Measurements from ENCODE around the gene ABCG4.
"Not testable (repeated sequence)": the region's sequence is repeated elsewhere in the genome, so short reads cannot be mapped to it uniquely, and the experiment has no call there.

Gene ABCG4

GRCh38 chr11:119180729-119181676, 32.2 kb downstream of the ABCG4 start:
- no peak for DNase-seq

GRCh38 chr11:119181677-119182412, 33.0 kb downstream of the ABCG4 start:
- DNase-seq: no peak

GRCh38 chr11:119184399-119184798, 35.5 kb downstream of the ABCG4 start:
- DNase-seq: not testable (repeated sequence)

GRCh38 chr11:119185981-119186634, 37.3 kb downstream of the ABCG4 start:
- DNase-seq: no peak

DNA sequence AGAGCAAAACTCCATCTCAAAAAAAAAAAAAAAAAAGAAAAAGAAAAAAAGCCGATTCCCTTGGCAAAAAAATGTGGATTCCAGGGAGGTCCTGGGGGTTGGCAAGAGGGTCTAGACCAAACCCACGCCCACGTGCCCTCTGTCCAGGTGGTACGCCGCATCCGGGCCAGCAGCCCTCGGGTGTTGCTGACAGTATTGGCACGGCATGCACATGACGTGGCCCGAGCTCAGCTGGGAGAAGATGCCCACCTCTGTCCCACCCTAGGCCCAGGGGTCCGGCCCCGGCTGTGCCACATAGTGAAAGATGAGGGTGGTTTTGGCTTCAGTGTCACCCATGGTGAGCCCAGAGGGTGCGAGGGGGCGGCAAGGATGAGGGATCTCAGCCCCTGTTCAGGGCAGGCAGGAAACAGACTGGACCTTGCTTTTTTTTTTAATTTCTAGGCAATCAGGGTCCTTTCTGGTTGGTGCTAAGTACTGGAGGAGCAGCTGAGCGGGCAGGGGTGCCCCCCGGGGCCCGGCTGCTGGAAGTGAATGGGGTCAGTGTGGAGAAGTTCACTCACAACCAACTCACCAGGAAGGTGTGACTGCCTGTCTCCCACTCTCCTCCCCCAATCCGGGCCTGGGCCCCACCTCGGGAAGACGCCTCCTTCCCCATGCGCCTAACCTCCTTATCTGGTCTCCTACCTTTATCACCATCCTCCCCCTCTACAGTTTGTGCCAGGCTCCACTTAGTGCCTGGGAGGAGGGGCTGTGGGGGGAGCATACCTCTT, 38.5 kb downstream of the ABCG4 start:
- no peak for DNase-seq

- DNase-seq: no peak
These were observed 39.2 kb downstream of the ABCG4 start for GRCh38 chr11:119188067-119188466.

- DNase-seq: no peak
These were observed 40.0 kb downstream of the ABCG4 start for GRCh38 chr11:119188887-119189286.

- DNase-seq: no peak
These were observed 40.5 kb downstream of the ABCG4 start for GRCh38 chr11:119189393-119189792.

DNA sequence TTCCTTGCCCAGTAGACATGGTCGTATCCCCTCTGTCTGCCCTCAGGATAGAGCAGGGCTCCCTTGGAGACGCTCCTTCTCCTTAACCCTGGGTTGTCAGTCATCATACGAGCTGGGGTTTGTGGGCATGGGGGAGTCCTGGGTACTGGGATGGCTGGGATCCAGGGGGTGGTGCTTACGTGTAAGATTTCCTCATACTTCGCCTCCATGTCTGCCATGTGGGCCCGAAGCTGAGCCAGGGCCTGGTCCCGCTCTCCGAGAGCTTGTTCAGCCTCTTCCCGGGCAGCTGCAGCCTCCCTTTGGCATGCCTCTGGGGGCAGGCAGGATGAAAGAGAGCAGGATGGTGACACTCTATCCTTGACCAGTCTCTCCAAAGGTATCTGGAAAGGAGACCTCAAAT, 41.7 kb downstream of the ABCG4 start:
- no peak for DNase-seq

DNA sequence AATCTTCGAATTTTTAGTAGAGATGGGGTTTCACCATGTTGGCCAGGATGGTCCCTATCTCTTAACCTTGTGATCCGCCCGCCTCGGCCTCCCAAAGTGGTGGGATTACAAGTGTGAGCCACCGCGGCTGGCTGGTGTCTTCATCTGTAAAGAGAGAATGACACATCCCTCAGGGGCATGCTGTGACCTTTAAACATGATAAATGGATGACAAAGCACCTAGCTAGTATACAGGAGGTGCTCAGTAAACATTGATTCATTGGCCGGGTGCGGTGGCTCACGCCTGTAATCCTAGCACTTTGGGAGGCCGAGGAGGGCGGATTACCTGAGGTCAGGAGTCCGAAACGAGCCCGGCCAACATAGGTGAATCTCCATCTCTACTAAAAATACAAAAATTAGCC, 42.4 kb downstream of the ABCG4 start:
- DNase-seq: not testable (repeated sequence)

- no peak for DNase-seq
These were observed 43.3 kb downstream of the ABCG4 start for GRCh38 chr11:119192111-119192510.

- no peak for DNase-seq
These were observed 44.1 kb downstream of the ABCG4 start for GRCh38 chr11:119193001-119193400.

GRCh38 chr11:119193626-119194025, 44.8 kb downstream of the ABCG4 start:
- DNase-seq: no peak

DNA sequence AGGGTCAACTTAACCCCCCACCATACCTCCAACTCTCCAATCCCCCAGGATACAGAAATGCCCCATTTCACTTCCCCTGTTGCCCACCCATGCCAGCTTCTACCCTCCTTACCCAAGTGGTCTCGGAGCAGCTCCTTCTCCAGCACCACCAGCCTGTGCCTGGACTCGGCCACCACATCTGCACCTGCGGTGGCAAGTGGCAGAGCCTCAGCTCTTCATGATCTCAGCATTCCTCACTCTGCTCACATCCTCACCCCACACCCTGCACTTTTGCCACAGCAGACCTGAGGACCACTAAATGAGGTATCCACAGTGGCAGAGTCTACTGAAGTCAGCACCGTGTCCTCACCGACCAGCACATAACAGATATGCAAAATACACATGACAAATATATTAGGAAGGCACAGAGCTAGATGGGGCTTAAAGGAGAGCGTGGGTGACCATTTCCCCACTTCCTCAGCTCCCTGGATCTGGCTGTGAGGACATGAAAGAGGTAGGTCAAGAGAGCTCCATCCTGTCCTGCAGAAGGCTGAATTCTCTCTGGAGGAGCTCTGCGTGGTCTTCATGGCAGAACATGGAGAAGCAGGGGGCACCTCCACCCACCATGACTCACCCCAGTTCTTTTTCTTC, 46.1 kb downstream of the ABCG4 start:
- no peak for DNase-seq

DNA sequence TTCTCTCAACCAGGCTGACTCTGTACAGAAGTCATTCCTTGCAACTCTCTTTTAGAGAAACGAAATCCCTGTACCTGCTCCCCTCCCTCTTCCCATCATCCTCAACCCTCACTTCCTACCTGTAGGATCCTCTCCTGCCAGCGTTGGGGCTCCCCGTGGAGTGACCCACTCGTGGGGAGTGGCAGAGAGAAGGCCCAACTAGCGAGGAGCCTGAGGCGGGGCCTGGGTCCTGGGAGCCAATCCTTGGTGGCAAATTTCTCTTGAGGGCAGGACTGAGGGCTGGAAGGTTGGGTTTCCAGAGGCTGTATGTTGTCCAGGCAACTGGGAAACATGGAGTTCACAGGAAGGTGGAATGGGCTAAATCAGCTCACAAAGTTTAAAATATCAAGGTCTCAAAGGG, 46.8 kb downstream of the ABCG4 start:
- peak in 6 of 56 donors; percentile 2 to 69 (median 16) for DNase-seq

DNA sequence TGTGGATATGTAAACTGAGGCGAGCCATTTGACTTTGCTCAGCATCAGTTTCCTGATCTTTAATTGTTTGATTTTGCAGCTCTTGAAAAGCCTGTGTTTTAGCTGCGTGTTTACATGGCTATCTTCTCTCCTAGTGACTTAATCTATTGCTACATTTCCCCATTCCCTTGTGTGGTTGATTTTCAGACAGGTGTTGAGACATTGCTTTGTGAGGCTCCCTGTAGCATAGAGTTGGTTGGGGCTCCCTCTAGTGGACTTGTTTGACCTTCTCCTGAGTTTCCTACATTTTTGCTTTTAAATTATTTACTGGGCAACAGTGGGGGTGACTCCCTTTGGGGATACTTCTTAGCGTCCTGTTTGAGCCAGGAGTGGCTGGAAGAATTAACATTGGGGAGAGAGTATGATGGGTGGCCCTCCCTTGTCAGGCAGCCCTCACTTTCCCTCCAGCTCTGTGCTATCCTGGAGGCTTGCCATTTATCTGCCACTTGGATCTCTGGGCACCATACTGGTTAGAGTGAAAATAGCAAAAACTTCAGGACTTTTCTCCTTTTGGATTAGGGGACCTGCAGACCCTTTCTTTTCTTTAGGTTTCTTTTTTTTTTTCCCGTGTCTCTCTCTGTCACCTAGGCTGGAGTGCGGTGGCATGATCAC, 48.1 kb downstream of the ABCG4 start:
- DNase-seq: peak in 34 of 56 donors; percentile 2 to 76 (median 22)

- DNase-seq: no peak
These were observed 50.1 kb downstream of the ABCG4 start for GRCh38 chr11:119198925-119199324.

GRCh38 chr11:119201236-119201635, 52.4 kb downstream of the ABCG4 start:
- DNase-seq: not testable (repeated sequence)

- no peak for DNase-seq
These were observed 53.7 kb downstream of the ABCG4 start for GRCh38 chr11:119202554-119202953.

- no peak for DNase-seq
These were observed 55.2 kb downstream of the ABCG4 start for GRCh38 chr11:119204066-119204465.
